K562 (cell line): ENCODE results near the gene CEBPB. TPM values are rescaled to one million over a fixed set of nuclear protein-coding genes. Genes with fewer than 3 reads are reported as not detected.

Experiments used
- ATAC-seq: fragments of 200-7000 bp; cut with Tn5 transposase; 3 replicates; pipeline ENCODE4 v1.9.1; 2020; ENCODE audit warnings: moderate library complexity
- BruUV-seq: library from RNA; stranded (reverse); fragments of 400-500 nt; replicated peaks from 2 replicates; lab custom pipeline; 2021; lab: Mats Ljungman, UMichigan
- CTCF ChIA-PET: fragments of 300-600 bp; formaldehyde crosslinking; extraction: SDS; loops from one replicate; lab custom pipeline; 2021; ENCODE audit warnings: low intra/inter-chr PET ratio; lab: Yijun Ruan, JAX
- POLR2A ChIA-PET: fragments of 300-600, 350-650 bp; sonication (Branson Sonifier 250); formaldehyde crosslinking; extraction: SDS; loops from one replicate; lab custom pipeline; 2021; ENCODE audit warnings: antibody characterized with exemption, inconsistent platforms; lab: Yijun Ruan, JAX
- DNase-seq, 4 experiments: peaks; one replicate each; pipeline versions ENCODE4 v3.0.0 to v3.0.0-alpha.2; 2011 to 2018; ENCODE audit warnings: low spot score in 3 of 4, mixed read lengths in 3 of 4; ENCODE audit errors: extremely low read depth in 1 of 4
- FAIRE-seq: peaks from 2 replicates; lab custom pipeline; 2011; peaks lifted over from hg19 to GRCh38; lab: Jason Lieb, UNC
- H2AFZ ChIP-seq: 2 replicates; pipeline ENCODE4 v1.6.0; 2011; ENCODE audit warnings: low read depth, low read length, control low read depth, inconsistent platforms
- H3K27ac ChIP-seq: fragments of 200-600 bp; 3 replicates; pipeline ENCODE4 v1.8.0; 2011; ENCODE audit warnings: low read depth, mild to moderate bottlenecking, control low read depth, inconsistent platforms, low read length, moderate library complexity, mixed read lengths; ENCODE audit errors: extremely low read depth
- H3K27me3 ChIP-seq, 2 experiments: fragments of 300-600 bp in 1 of 2; 2 replicates in 1 of 2; 3 replicates in 1 of 2; pipeline versions ENCODE4 v1.6.0 to v1.8.0; 2011; ENCODE audit warnings: inconsistent platforms in 2 of 2, low read length in 2 of 2, mild to moderate bottlenecking in 1 of 2, mixed read lengths in 1 of 2, moderate library complexity in 1 of 2; ENCODE audit not compliant: control insufficient read depth in 2 of 2, insufficient read depth in 2 of 2
- H3K36me3 ChIP-seq: fragments of 300-600 bp; 3 replicates; pipeline ENCODE4 v1.8.0; 2011; ENCODE audit warnings: mild to moderate bottlenecking, low read length, inconsistent platforms; ENCODE audit not compliant: control insufficient read depth, insufficient read depth
- H3K4me1 ChIP-seq, 2 experiments: fragments of 200-600 bp in 1 of 2; replicated peaks in 1 of 2; 2 replicates in 1 of 2; 3 replicates in 1 of 2; pipeline versions ENCODE4 v1.5.1 to v1.8.0; 2011; ENCODE audit warnings: inconsistent platforms in 2 of 2, low read length in 2 of 2, mild to moderate bottlenecking in 1 of 2, mixed read lengths in 1 of 2, moderate library complexity in 1 of 2; ENCODE audit not compliant: control insufficient read depth in 2 of 2, insufficient read depth in 2 of 2
- H3K4me2 ChIP-seq: 2 replicates; pipeline ENCODE4 v1.6.1; 2011; ENCODE audit warnings: low read length, control low read depth, inconsistent platforms, mixed read lengths; ENCODE audit not compliant: insufficient read depth
- H3K4me3 ChIP-seq: fragments of 200-600 bp; sonication (generic), shearing (Covaris generic); 2 replicates; pipeline ENCODE4 v1.5.1; 2016; ENCODE audit warnings: control low read depth, inconsistent platforms
- H3K79me2 ChIP-seq: fragments of 200-600 bp; 3 replicates; pipeline ENCODE4 v1.8.0; 2011; ENCODE audit warnings: low read length, inconsistent platforms; ENCODE audit not compliant: control insufficient read depth, insufficient read depth
- H3K9ac ChIP-seq, 2 experiments: 2 replicates each; pipeline versions ENCODE4 v1.6.0 to v1.6.1; 2011; ENCODE audit warnings: low read depth in 2 of 2, low read length in 2 of 2, control low read depth in 1 of 2, inconsistent platforms in 1 of 2, mild to moderate bottlenecking in 1 of 2, mixed read lengths in 1 of 2; ENCODE audit not compliant: insufficient read depth in 1 of 2
- H3K9me1 ChIP-seq: one replicate; pipeline ENCODE4 v1.6.0; 2011; ENCODE audit warnings: inconsistent platforms, mild to moderate bottlenecking, low read length, moderate library complexity; ENCODE audit not compliant: control insufficient read depth, insufficient read depth
- H3K9me3 ChIP-seq: replicated peaks from 2 replicates; pipeline ENCODE4 v1.5.1; 2011; ENCODE audit warnings: low read depth, low read length, inconsistent platforms; ENCODE audit not compliant: control insufficient read depth, insufficient read depth
- H4K20me1 ChIP-seq: replicated peaks from 2 replicates; pipeline ENCODE4 v1.6.1; 2011; ENCODE audit warnings: low read length, inconsistent platforms, mixed read lengths; ENCODE audit not compliant: control insufficient read depth, insufficient read depth
- CREB1 ChIP-seq, 2 experiments: sonication (generic) in 1 of 2; formaldehyde crosslinking in 1 of 2; IDR thresholded peaks; 2 replicates each; pipeline versions ENCODE4 v1.6.1 to v1.8.0; 2012 to 2022; ENCODE audit warnings: inconsistent platforms in 1 of 2, mild to moderate bottlenecking in 1 of 2, missing genetic modification reagents in 1 of 2, moderate library complexity in 1 of 2
- ETS2 ChIP-seq: IDR thresholded peaks from 2 replicates; pipeline ENCODE4 v1.6.1; 2016; ENCODE audit warnings: borderline replicate concordance, missing genetic modification characterization, mild to moderate bottlenecking, moderate library complexity, missing compliant biosample characterization; ENCODE audit not compliant: poor library complexity, severe bottlenecking
- HMG20A ChIP-seq: fragments of 450-650 bp; formaldehyde crosslinking; conservative IDR thresholded peaks from 2 replicates; pipeline ENCODE4 v1.4.0; 2020; ENCODE audit warnings: mild to moderate bottlenecking, mixed read lengths
- HMG20B ChIP-seq: fragments of 250-450 bp; sonication (Bioruptor Pico); IDR thresholded peaks from 2 replicates; pipeline ENCODE4 v1.5.0; 2021; ENCODE audit warnings: mild to moderate bottlenecking
- KDM1A ChIP-seq, 2 experiments: fragments of 450-650 bp; IDR thresholded peaks; 2 replicates each; pipeline ENCODE4 v1.6.1; 2016; ENCODE audit warnings: mild to moderate bottlenecking in 2 of 2
- PTRF ChIP-seq: fragments of 450-650 bp; IDR thresholded peaks from 2 replicates; pipeline ENCODE4 v1.6.1; 2016; ENCODE audit warnings: mild to moderate bottlenecking, missing genetic modification characterization, missing compliant biosample characterization
- ZBTB2 ChIP-seq: fragments of 450-650 bp; IDR thresholded peaks from 2 replicates; pipeline ENCODE4 v1.6.1; 2016; ENCODE audit warnings: antibody characterized with exemption
- ZNF3 ChIP-seq: fragments of 250-450 bp; sonication (Bioruptor Pico); IDR thresholded peaks from 2 replicates; pipeline ENCODE4 v1.5.0; 2021; ENCODE audit warnings: mild to moderate bottlenecking, moderate library complexity
- WGBS: fragments of 100-300 bp; shearing (Covaris generic); methylation state at CpG from one replicate; pipeline ENCODE4 v1.1.6; 2016; ENCODE audit warnings: low coverage, mixed read lengths; ENCODE audit not compliant: insufficient coverage; ENCODE audit errors: missing lambda C conversion rate; 5-methylcytosine and 5-hydroxymethylcytosine counted together
- in situ Hi-C: fragments of 300-500 bp; cut with MboI; formaldehyde crosslinking; loops from 4 replicates; pipeline ENCODE4 v1.15.0; 2018; ENCODE audit warnings: inconsistent platforms, mixed read lengths
- intact Hi-C: fragments of 100-400 bp; cut with micrococcal nuclease; formaldehyde crosslinking; loops from 2 replicates; pipeline ENCODE4 v1.14.2; 2022
- polyA plus RNA-seq, 8 experiments: library from polyadenylated mRNA; depleted of rRNA in 4 of 8; stranded (reverse) in 5 of 8; unstranded in 3 of 8; fragments of >200 nt; fragmentation: Nextera tagmentation in 2 of 8; fragmentation: Illumina TruSeq in 1 of 8; extraction: Ambion mirVana in 2 of 8; extraction: Trizol in 1 of 8; gene quantifications; 2 replicates each; pipeline versions ENCODE4 v1.2.1 to v1.2.3, GENCODE V29; 2011 to 2014; ENCODE audit warnings: inconsistent platforms in 1 of 8, missing spikeins in 1 of 8
- total RNA-seq, 7 experiments: library from RNA; depleted of rRNA in 6 of 7; stranded (reverse); fragments of >200 nt in 6 of 7; fragmentation: Illumina TruSeq in 2 of 7; extraction: Trizol in 2 of 7; gene quantifications; 2 replicates each; pipeline versions ENCODE4 v1.2.1 to v1.2.3, GENCODE V29; 2011 to 2021; ENCODE audit warnings: low replicate concordance in 1 of 7

The CEBPB gene
- total and polyA plus RNA-seq, 9 of the 15 experiments (the other 6 are each of a cell fraction or from before 2014, with no cell fraction given) = 1.2 to 72.6 (median 7.8) TPM

GRCh38 chr20:50142812-50143211, 47.8 kb upstream of the CEBPB start (continued):
- TF ChIP-seq HMG20A (CRISPR knock-in tag) (no peak), ZNF3 (CRISPR knock-in tag) (no peak), ZBTB2 (no peak), PTRF (tag) (no peak), CREB1 (IDR thresholded peaks at IDR 0.05) (no peak), CREB1 (CRISPR knock-in tag; IDR thresholded peaks at IDR 0.05) (no peak)

GRCh38 chr20:50144362-50144761, 46.3 kb upstream of the CEBPB start:
- H4K20me1 ChIP-seq = peaks cover 7% of the 10 kb centered on the region; the same call in 1 of the 2 replicates
- no peaks in the 10 kb centered on the region for H3K27me3 ChIP-seq
- DNase-seq (no peak), ATAC-seq (no peak), FAIRE-seq (peak; percentile 37)
- no TSS peak for BruUV-seq
- no peak overlapping the region for H3K9ac ChIP-seq
- ChIA-PET CTCF (no interaction called here), POLR2A (interaction anchor here (0.6 to 2.3 kb wide), 3 partner anchors 8 to 10 kb away, joined by 3 to 9 read pairs (median 6); partner anchors contain the start of gene PEDS1)
- H3K9me1 ChIP-seq = no peaks in the 10 kb centered on the region
- 90% methylated on average over 4 of the region's 4 CpGs for WGBS
- H3K79me2 ChIP-seq = peaks cover 56% of the 10 kb centered on the region
- H3K4me1 ChIP-seq = peaks cover 15 to 30% of the 10 kb centered on the region in 2 experiments
- H2AFZ ChIP-seq = no peak overlapping the region
- peaks cover 82% of the 10 kb centered on the region for H3K36me3 ChIP-seq
- no peak overlapping the region for H3K4me3 ChIP-seq
- intact Hi-C loops = no loop called here
- H3K27ac ChIP-seq = peak overlapping the region; percentile 13; the same call in 1 of the 3 replicates
- no peaks in the 10 kb centered on the region for H3K9me3 ChIP-seq
- H3K4me2 ChIP-seq = no peak overlapping the region
- TF ChIP-seq HMG20B (CRISPR knock-in tag) (no peak), ETS2 (tag) (no peak), KDM1A (IDR thresholded peaks at IDR 0.05) (no peak)
- in situ Hi-C loops = no loop called here
